ENCODE data around the gene FIZ1.
A peak's percentile ranks its signal among the peaks of the same experiment; 100 is the strongest.

FIZ1 gene

DNA sequence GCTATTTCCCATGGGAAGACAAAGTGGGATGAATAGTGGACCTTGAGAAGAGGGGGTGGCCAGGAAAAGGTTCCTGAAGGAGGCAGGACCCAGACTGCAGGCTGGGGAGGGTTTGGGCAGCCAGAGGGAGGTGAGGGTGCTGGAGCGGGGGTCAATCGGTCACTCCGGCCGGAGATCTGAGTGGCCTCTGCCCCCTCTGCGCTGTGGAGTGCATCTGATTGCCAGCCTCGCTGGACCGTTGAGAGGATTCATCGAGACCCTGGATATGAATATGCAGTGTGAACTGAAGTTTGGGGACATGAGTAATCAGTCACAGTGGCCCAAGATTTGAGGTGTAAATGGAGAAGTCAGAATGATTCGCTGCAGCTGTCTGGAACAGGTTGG lies 36.0 kb upstream of the FIZ1 start:
- DNase-seq (ENCODE audit: low read depth) = no peak

GRCh38 chr19:55633861-55634260 lies 34.5 kb upstream of the FIZ1 start:
- DNase-seq (ENCODE audit: low read depth) = no peak

DNA sequence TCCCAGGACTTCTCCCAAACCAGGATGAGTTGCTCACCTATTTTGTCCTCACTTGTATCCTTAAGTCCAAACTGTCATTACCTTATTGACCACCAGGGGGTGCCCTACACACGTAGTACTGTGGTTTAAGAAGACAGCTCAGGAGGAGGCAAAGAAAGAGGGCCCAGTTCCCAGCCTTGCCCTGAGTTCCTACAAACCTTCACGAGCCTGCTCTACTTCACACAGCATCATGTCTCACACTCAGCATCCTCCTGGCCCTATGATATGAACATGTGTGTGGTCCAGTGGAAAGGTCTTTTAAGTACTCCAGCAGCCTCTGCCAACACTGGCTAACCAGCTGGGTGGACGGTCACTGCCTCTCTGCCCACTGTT lies 33.1 kb upstream of the FIZ1 start:
- peak; percentile 68 for DNase-seq (ENCODE audit: low read depth)

- DNase-seq (ENCODE audit: low read depth) = peak; percentile 33
Measured at GRCh38 chr19:55626350-55626749, 27.0 kb upstream of the FIZ1 start.

GRCh38 chr19:55625004-55625326 lies 25.6 kb upstream of the FIZ1 start:
- no peak for DNase-seq (ENCODE audit: low read depth)

- peak; percentile 88 for DNase-seq (ENCODE audit: low read depth)
Measured at GRCh38 chr19:55624109-55625003, 25.0 kb upstream of the FIZ1 start, which contains the start of gene ZNF784. Gene ZNF784, minus strand, starts transcription at chr19:55624566. Its CDS starts 5 bp downstream, at chr19:55624561.

GRCh38 chr19:55623561-55623960 lies 24.2 kb upstream of the FIZ1 start:
- no peak for DNase-seq (ENCODE audit: low read depth)

DNA sequence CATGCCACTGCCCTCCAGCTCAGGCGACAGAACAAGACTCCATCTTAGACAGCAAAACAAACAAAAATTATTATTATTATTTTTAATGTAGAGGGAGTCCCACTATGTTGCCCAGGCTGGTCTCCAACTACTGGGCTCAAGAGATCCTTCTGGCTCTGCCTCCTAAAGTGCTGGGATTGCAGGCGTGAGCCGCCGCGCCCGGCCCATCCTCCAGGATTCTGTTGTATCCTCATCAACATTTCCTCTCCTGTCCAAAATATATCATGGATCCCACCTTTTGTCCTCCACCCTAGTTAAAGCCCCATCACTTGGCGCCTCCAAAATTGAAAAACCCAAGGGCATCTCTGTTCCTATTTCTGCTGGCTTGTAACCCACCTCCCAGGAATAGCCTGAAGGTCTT lies 23.8 kb upstream of the FIZ1 start:
- DNase-seq (ENCODE audit: low read depth) = no peak

- DNase-seq (ENCODE audit: low read depth) = no peak
Measured at GRCh38 chr19:55622242-55622969, 23.1 kb upstream of the FIZ1 start.

DNA sequence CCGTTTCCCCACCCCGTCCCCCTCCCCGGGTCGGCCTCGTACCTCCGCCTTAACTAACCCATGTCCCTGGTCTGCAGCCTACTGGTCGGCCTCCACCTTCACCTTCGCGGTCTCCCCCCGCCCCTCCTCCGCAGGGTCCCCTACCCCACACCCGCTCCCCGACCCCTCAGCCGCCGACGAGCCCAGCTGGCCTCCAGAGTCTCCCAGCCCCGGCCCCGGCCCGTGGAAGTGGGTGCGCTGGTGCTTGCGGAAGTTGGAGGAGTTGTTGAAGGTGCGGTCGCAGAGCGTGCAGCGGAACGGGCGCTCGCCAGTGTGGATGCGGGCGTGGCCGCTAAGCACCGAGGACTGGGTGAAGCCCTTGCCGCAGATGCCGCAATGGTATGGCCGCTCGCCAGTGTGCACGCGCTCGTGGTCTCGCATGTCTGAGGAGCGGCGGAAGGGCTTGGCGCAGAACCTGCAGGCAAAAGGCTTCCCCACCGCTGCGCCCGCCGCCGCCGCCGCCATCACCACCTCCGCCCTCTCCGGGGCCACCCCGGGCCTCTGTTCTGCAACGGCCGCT lies 22.4 kb upstream of the FIZ1 start:
- DNase-seq (ENCODE audit: low read depth) = no peak

GRCh38 chr19:55621205-55621672 lies 21.9 kb upstream of the FIZ1 start:
- no peak for DNase-seq (ENCODE audit: low read depth)

GRCh38 chr19:55620410-55621204 lies 21.3 kb upstream of the FIZ1 start:
- no peak for DNase-seq (ENCODE audit: low read depth)

- DNase-seq (ENCODE audit: low read depth) = no peak
Measured at GRCh38 chr19:55619286-55619685, 20.0 kb upstream of the FIZ1 start.

DNA sequence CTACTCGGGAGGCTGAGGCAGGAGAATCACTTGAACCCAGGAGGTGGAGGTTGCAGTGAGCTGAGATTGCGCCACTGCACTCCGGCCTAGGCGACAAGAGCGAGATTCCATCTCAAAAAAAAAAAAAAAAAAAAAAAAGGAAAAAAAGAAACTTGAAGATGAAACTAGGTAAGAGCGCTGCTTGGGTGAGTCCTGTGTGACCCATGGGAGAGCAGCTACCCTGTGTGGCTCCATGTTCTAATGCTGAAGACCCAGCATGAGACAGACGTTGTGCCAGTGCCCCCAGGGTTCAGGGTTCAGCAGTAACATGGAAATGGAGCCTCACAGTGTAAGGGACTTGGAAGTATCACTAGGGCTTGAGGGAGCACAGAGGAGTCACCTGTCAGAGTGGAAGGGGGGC lies 19.1 kb upstream of the FIZ1 start:
- DNase-seq (ENCODE audit: low read depth) = no peak

GRCh38 chr19:55617426-55617825 lies 18.1 kb upstream of the FIZ1 start:
- no peak for DNase-seq (ENCODE audit: low read depth)

GRCh38 chr19:55616395-55616875 lies 17.1 kb upstream of the FIZ1 start:
- DNase-seq (ENCODE audit: low read depth) = no peak

GRCh38 chr19:55615543-55616394 lies 16.5 kb upstream of the FIZ1 start:
- no peak for DNase-seq (ENCODE audit: low read depth)

DNA sequence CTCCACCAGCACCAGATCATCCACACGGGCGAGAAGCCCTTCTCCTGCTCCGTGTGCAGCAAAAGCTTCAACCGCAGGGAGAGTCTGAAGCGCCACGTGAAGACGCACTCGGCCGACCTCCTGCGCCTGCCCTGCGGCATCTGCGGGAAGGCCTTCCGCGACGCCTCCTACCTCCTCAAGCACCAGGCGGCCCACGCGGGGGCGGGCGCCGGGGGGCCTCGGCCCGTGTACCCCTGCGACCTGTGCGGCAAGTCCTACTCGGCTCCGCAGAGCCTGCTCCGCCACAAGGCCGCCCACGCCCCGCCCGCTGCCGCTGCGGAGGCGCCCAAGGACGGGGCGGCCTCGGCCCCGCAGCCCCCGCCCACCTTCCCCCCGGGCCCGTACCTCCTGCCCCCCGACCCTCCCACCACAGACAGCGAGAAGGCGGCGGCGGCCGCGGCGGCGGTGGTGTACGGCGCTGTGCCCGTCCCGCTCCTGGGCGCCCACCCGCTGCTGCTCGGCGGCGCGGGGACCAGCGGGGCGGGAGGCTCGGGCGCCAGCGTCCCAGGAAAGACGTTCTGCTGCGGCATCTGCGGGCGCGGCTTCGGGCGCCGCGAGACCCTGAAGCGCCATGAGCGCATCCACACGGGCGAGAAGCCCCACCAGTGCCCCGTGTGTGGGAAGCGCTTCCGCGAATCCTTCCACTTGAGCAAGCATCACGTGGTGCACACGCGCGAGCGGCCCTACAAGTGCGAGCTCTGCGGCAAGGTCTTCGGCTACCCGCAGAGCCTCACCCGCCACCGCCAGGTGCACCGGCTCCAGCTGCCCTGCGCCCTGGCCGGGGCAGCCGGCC lies 15.6 kb upstream of the FIZ1 start:
- no peak for DNase-seq (ENCODE audit: low read depth)

- no peak for DNase-seq (ENCODE audit: low read depth)
Measured at GRCh38 chr19:55613930-55614710, 14.8 kb upstream of the FIZ1 start.
